ENCODE data around the gene NCKIPSD.
A peak's percentile ranks its signal among the peaks of the same experiment; 100 is the strongest.

DNA sequence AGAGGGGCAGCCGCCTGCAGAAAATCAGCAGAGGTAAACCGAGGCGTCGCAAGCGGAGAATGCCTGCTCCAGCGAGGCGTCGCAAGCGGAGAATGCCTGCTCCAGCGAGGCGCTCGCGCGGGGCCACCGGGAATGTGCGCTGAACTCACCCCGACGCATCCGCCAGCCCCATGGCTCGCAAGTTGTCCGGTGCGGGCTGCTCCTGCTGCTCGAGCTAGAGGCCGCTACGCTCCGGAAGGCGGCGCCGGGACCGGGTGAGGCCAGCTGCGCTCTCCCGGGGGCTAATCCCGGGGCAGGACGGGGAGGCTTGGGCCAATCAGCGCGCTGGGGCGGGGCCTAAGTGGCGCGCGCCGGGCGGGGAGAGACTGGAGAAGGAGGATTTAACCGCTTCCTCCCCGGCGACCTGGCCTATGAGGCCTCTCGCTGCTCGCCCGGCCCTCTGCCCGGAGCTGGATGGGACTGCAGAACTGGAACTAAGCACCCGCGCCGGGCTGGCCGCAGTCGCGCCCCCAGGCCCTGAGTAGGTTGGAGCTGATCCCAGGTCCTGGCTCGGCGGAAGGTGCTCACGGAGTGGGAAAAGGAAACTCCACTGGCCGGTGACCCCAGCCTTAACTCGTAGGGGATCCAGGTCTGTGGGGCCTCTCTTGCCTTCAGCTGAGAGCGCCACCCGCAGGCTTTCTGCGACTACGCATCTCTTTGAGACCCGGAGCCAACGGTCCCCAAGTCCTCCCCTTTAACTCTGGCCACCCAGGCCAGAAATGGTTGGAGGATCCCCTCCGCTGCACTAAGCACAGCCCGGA, 50.3 kb downstream of the NCKIPSD start, which contains the start of gene SLC26A6:
- TF ChIP-seq, protein P1, sequence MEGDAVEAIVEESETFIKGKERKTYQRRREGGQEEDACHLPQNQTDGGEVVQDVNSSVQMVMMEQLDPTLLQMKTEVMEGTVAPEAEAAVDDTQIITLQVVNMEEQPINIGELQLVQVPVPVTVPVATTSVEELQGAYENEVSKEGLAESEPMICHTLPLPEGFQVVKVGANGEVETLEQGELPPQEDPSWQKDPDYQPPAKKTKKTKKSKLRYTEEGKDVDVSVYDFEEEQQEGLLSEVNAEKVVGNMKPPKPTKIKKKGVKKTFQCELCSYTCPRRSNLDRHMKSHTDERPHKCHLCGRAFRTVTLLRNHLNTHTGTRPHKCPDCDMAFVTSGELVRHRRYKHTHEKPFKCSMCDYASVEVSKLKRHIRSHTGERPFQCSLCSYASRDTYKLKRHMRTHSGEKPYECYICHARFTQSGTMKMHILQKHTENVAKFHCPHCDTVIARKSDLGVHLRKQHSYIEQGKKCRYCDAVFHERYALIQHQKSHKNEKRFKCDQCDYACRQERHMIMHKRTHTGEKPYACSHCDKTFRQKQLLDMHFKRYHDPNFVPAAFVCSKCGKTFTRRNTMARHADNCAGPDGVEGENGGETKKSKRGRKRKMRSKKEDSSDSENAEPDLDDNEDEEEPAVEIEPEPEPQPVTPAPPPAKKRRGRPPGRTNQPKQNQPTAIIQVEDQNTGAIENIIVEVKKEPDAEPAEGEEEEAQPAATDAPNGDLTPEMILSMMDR (IDR thresholded peaks at IDR 0.05; ENCODE audit: low read depth, low read length): peak; percentile 81
- no peak for TF ChIP-seq EZH2phosphoT487 (IDR thresholded peaks at IDR 0.05; ENCODE audit: low read depth)
